PFSK-1 (cell line): ENCODE results near the gene EPN1.

ENCODE experiments used
- FOXP2 ChIP-seq: optimal IDR thresholded peaks from 2 replicates; pipeline ENCODE3; 2011; ENCODE audit warnings: borderline replicate concordance, control low read depth, inconsistent platforms; ENCODE audit not compliant: insufficient read depth; ENCODE audit errors: extremely low read length, extremely low read depth
- POLR2AphosphoS5 ChIP-seq: IDR thresholded peaks from 2 replicates; pipeline ENCODE4 v1.6.1; 2012; ENCODE audit warnings: low read depth, mild to moderate bottlenecking, control low read depth, low read length, moderate library complexity
- SIN3A ChIP-seq: IDR thresholded peaks from 2 replicates; pipeline ENCODE4 v1.6.1; 2012; ENCODE audit warnings: mild to moderate bottlenecking, low read length, moderate library complexity, borderline replicate concordance; ENCODE audit not compliant: insufficient read depth
- TAF1 ChIP-seq: IDR thresholded peaks from 2 replicates; pipeline ENCODE4 v1.6.1; 2012; ENCODE audit warnings: low read length, control low read depth, borderline replicate concordance; ENCODE audit not compliant: insufficient read depth
- TF ChIP-seq, protein P1 (sequence below), 2 experiments: IDR thresholded peaks; 2 replicates each; pipeline versions ENCODE4 v1.6.1 to v1.8.0; 2011 to 2012; ENCODE audit warnings: low read depth in 2 of 2, low read length in 2 of 2, control low read depth in 1 of 2, inconsistent platforms in 1 of 2, mild to moderate bottlenecking in 1 of 2, moderate library complexity in 1 of 2; ENCODE audit not compliant: insufficient read depth in 1 of 2

- TF ChIP-seq SIN3A, result no peak
- TF ChIP-seq, protein P1, sequence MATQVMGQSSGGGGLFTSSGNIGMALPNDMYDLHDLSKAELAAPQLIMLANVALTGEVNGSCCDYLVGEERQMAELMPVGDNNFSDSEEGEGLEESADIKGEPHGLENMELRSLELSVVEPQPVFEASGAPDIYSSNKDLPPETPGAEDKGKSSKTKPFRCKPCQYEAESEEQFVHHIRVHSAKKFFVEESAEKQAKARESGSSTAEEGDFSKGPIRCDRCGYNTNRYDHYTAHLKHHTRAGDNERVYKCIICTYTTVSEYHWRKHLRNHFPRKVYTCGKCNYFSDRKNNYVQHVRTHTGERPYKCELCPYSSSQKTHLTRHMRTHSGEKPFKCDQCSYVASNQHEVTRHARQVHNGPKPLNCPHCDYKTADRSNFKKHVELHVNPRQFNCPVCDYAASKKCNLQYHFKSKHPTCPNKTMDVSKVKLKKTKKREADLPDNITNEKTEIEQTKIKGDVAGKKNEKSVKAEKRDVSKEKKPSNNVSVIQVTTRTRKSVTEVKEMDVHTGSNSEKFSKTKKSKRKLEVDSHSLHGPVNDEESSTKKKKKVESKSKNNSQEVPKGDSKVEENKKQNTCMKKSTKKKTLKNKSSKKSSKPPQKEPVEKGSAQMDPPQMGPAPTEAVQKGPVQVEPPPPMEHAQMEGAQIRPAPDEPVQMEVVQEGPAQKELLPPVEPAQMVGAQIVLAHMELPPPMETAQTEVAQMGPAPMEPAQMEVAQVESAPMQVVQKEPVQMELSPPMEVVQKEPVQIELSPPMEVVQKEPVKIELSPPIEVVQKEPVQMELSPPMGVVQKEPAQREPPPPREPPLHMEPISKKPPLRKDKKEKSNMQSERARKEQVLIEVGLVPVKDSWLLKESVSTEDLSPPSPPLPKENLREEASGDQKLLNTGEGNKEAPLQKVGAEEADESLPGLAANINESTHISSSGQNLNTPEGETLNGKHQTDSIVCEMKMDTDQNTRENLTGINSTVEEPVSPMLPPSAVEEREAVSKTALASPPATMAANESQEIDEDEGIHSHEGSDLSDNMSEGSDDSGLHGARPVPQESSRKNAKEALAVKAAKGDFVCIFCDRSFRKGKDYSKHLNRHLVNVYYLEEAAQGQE (IDR thresholded peaks at IDR 0.05; ENCODE audit: insufficient read depth in 1 of 2, low read depth in 2 of 2, low read length in 2 of 2), result no peak
- TF ChIP-seq TAF1, result no peak
- TF ChIP-seq POLR2AphosphoS5, result no peak
- no peak for TF ChIP-seq FOXP2
Measured at GRCh38 chr19:55750715-55751114, 75.7 kb downstream of the EPN1 start.
